Measurements from ENCODE around the gene ADIPOR1. TPM values are rescaled to one million over a fixed set of nuclear protein-coding genes. Genes with fewer than 3 reads are reported as not detected.

Gene ADIPOR1, protein sequence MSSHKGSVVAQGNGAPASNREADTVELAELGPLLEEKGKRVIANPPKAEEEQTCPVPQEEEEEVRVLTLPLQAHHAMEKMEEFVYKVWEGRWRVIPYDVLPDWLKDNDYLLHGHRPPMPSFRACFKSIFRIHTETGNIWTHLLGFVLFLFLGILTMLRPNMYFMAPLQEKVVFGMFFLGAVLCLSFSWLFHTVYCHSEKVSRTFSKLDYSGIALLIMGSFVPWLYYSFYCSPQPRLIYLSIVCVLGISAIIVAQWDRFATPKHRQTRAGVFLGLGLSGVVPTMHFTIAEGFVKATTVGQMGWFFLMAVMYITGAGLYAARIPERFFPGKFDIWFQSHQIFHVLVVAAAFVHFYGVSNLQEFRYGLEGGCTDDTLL
- total RNA-seq (2012; rRNA removed) (83.9 and 92.5 TPM in 2 replicates), polyA plus RNA-seq (2012; rRNA removed) (80.4 and 82.7 TPM in 2 replicates), Bru-seq, nascent RNA (percentile 83 among the genes with signal in this experiment), BruChase-seq, experiment 1, labeled RNA remaining after a 6-hour chase (percentile 78 among the genes with signal in this experiment), BruChase-seq, experiment 2, labeled RNA remaining after a 2-hour chase (percentile 67 among the genes with signal in this experiment)
- polyA plus RNA-seq (2012; cell fraction: cytosol; rRNA removed) = 56.1 and 61.2 TPM in 2 replicates
- polyA plus RNA-seq (2012; cell fraction: nucleus; rRNA removed; ENCODE audit: low replicate concordance) = 21.5 and 56.6 TPM in 2 replicates
- long read RNA-seq, transcript ADIPOR1-205 (3 exons, 2,109 nt) = minor isoform, 10 of 233 reads
- long read RNA-seq, transcript ADIPOR1-201 (8 exons, 2,177 nt) = major isoform, 196 of 233 reads
- long read RNA-seq, partial matches to known transcripts = 18 of 233 reads
- long read RNA-seq, other reads (novel, unspliced or antisense) = 9 of 233 reads

DNA sequence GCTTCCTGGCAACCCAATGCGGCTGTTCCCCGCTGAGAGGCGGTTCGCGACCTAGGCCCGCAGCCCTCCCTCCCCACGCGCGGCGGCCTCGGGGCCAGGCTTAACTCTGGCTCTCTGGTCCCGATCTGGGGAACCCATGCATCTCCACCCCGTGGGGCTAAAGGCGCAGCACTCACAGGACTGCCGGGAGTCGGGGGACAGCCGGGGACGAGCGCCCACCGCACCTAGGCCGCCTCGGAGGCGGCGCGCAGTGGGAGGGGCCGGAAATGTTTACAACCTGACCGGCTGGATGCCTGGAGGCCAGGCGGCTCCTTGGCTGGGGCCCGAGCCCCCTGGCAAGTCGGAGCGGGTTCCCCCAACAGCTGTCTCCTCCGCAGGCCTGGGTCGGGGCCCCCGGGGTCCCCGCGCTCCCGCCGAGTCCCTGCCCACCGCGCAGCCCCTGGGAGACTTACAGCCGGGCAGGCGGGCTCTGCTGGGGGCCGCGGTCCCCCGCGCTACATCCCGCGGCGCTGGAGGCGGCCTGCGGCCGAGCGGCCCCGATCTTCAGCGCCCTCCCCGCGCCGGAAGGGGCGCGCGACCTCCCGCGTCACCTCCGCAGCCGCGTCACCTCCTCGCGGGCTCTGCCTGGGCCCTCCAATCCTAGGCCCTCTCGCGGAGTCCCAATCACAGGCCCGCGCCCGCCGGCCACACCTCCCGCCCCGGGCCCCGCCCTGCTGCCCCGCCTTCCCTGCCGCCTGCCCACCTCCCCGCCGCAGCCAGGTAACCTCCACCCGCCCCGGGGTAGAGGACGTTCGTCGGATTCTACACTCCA, at the start of gene ADIPOR1:
Gene ADIPOR1 (minus strand): TSS at position 580 of the 811 bp plus-strand sequence. CDS start 7,242 bp downstream, outside the sequence.
- H2AK9ac ChIP-seq (replicated peaks; ENCODE audit: low read depth, low read length, poor library complexity) = peak within 1 kb of the TSS; percentile 84
- peak within 1 kb of the TSS; percentile 97 for H3K9ac ChIP-seq (ENCODE audit: low read depth, low read length)
- peak within 1 kb of the TSS; percentile 90 for H4K5ac ChIP-seq (ENCODE audit: low read depth, low read length)
- ChIA-PET CTCF (no interaction called here), POLR2A (ENCODE audit: unreplicated experiment) (no interaction called here)
- H3K9me1 ChIP-seq (ENCODE audit: insufficient read depth, low read length) = peaks cover 10% of the 10 kb centered on the region
- DNase-seq = peak; percentile 78
- WGBS, 2 experiments (ENCODE audit: extremely low coverage in 2 of 2, insufficient read length in 1 of 2) = 1% methylated on average over 45 of the region's 86 CpGs; no CpG with 5 or more reads in 1 of the 2 experiments
- peak within 1 kb of the TSS; percentile 68 to 92; a peak in 3 of 4 replicates for H4K8ac ChIP-seq (ENCODE audit: low read depth in 2 of 2, low read length in 2 of 2)
- ATAC-seq (ENCODE audit: low read depth) = peak; percentile 99
- H3K36me3 ChIP-seq (ENCODE audit: control insufficient read depth, insufficient read depth, low read length) = peaks cover 8% of the 10 kb centered on the region
- H3K27me3 ChIP-seq (ENCODE audit: control insufficient read depth, insufficient read depth, low read length) = no peaks in the 10 kb centered on the region
- H2AFZ ChIP-seq (replicated peaks; ENCODE audit: low read length, poor library complexity) = peak within 1 kb of the TSS; percentile 95
- no peak within 1 kb of the TSS for H2BK20ac ChIP-seq (ENCODE audit: low read depth, low read length)
- H3K14ac ChIP-seq (replicated peaks; ENCODE audit: low read depth, low read length) = peak within 1 kb of the TSS; percentile 73
- peak within 1 kb of the TSS; percentile 82 for H3K4ac ChIP-seq (ENCODE audit: low read depth, low read length)
- 0 out of 2 replicates have a peak, but pooled peaks have one; percentile 16 for TF ChIP-seq MXI1 (IDR thresholded peaks at IDR 0.05; ENCODE audit: borderline replicate concordance, low read depth, low read length)
- no peak for TF ChIP-seq RFX5 (IDR thresholded peaks at IDR 0.05; ENCODE audit: low read depth, low read length)
- TF ChIP-seq, protein P1, sequence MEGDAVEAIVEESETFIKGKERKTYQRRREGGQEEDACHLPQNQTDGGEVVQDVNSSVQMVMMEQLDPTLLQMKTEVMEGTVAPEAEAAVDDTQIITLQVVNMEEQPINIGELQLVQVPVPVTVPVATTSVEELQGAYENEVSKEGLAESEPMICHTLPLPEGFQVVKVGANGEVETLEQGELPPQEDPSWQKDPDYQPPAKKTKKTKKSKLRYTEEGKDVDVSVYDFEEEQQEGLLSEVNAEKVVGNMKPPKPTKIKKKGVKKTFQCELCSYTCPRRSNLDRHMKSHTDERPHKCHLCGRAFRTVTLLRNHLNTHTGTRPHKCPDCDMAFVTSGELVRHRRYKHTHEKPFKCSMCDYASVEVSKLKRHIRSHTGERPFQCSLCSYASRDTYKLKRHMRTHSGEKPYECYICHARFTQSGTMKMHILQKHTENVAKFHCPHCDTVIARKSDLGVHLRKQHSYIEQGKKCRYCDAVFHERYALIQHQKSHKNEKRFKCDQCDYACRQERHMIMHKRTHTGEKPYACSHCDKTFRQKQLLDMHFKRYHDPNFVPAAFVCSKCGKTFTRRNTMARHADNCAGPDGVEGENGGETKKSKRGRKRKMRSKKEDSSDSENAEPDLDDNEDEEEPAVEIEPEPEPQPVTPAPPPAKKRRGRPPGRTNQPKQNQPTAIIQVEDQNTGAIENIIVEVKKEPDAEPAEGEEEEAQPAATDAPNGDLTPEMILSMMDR (conservative IDR thresholded peaks at IDR 0.05; ENCODE audit: low read depth, low read length) = 0 out of 2 replicates have a peak, but pooled peaks have one; percentile 11
- no peak for TF ChIP-seq FOS (IDR thresholded peaks at IDR 0.05; ENCODE audit: low read depth, low read length)
- TF ChIP-seq POLR2A (IDR thresholded peaks at IDR 0.05; ENCODE audit: low read depth, low read length) = peak; percentile 90
- peak; percentile 81; the same call in 1 of the 2 replicates for TF ChIP-seq MAZ (IDR thresholded peaks at IDR 0.05; ENCODE audit: borderline replicate concordance, low read depth, low read length)
- TF ChIP-seq, protein P2, sequence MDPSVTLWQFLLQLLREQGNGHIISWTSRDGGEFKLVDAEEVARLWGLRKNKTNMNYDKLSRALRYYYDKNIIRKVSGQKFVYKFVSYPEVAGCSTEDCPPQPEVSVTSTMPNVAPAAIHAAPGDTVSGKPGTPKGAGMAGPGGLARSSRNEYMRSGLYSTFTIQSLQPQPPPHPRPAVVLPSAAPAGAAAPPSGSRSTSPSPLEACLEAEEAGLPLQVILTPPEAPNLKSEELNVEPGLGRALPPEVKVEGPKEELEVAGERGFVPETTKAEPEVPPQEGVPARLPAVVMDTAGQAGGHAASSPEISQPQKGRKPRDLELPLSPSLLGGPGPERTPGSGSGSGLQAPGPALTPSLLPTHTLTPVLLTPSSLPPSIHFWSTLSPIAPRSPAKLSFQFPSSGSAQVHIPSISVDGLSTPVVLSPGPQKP (IDR thresholded peaks at IDR 0.05; ENCODE audit: borderline replicate concordance, low read depth, low read length) = no peak
- TF ChIP-seq, protein P3, sequence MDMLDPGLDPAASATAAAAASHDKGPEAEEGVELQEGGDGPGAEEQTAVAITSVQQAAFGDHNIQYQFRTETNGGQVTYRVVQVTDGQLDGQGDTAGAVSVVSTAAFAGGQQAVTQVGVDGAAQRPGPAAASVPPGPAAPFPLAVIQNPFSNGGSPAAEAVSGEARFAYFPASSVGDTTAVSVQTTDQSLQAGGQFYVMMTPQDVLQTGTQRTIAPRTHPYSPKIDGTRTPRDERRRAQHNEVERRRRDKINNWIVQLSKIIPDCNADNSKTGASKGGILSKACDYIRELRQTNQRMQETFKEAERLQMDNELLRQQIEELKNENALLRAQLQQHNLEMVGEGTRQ (IDR thresholded peaks at IDR 0.05; ENCODE audit: low read depth, low read length) = no peak
- H3K23ac ChIP-seq (ENCODE audit: low read depth, low read length) = peak within 1 kb of the TSS; percentile 90
- peak within 1 kb of the TSS; percentile 63 for H4K91ac ChIP-seq (ENCODE audit: insufficient read depth, low read depth, low read length)
- no peak within 1 kb of the TSS; the same call in 1 of the 2 replicates for H3K56ac ChIP-seq (ENCODE audit: extremely low read depth, insufficient read depth, low read length)
- peak within 1 kb of the TSS; percentile 29; the same call in 2 of the 3 replicates for H2BK15ac ChIP-seq (ENCODE audit: low read depth, low read length)
- H2AK5ac ChIP-seq (ENCODE audit: low read depth, low read length) = peak within 1 kb of the TSS; percentile 85
- peak within 1 kb of the TSS; percentile 13; the same call in 1 of the 2 replicates for H2BK120ac ChIP-seq (ENCODE audit: low read depth, low read length)
- H4K20me1 ChIP-seq (ENCODE audit: insufficient read depth, low read length) = peaks cover 25% of the 10 kb centered on the region; the same call in 1 of the 2 replicates
- in situ Hi-C loops (cut with MboI; ENCODE audit: low sequenced_read_pairs) (no loop called here), intact Hi-C loops (cut with micrococcal nuclease) (no loop called here), dilution Hi-C loops (cut with HindIII; ENCODE audit: low sequenced_read_pairs, unreplicated experiment) (no loop called here)
- peaks cover 9% of the 10 kb centered on the region for H3K4me1 ChIP-seq (ENCODE audit: control insufficient read depth, insufficient read depth, low read length)
- BruUV-seq (replicated peaks) = no TSS peak
- H3K18ac ChIP-seq (ENCODE audit: low read depth, low read length) = no peak within 1 kb of the TSS; the same call in 1 of the 2 replicates
- H3K4me3 ChIP-seq (ENCODE audit: insufficient read depth, low read depth, low read length) = peak within 1 kb of the TSS; percentile 94
- peak within 1 kb of the TSS; percentile 64 for H2BK5ac ChIP-seq (ENCODE audit: low read depth, low read length, poor library complexity, severe bottlenecking)
- peak within 1 kb of the TSS; percentile 61 for H3K27ac ChIP-seq (ENCODE audit: insufficient read depth, low read length)
- H3K9me3 ChIP-seq (ENCODE audit: control insufficient read depth, insufficient read depth, low read length) = no peaks in the 10 kb centered on the region
- H3K79me1 ChIP-seq (ENCODE audit: low read depth in 1 of 2, low read length in 2 of 2) = peaks cover 13 to 53% of the 10 kb centered on the region in 2 experiments
- H3K4me2 ChIP-seq (ENCODE audit: low read depth, low read length) = peak within 1 kb of the TSS; percentile 100

Data from IMR-90 (cell line).